IMR-90 (cell line): ENCODE measurements around the gene MSI2.

Source experiments
- CHD1 ChIP-seq: IDR thresholded peaks from 2 replicates; pipeline ENCODE4 v1.6.1; 2012; ENCODE audit warnings: low read depth, low read length, improper control_type of control experiment
- MAZ ChIP-seq: IDR thresholded peaks from 2 replicates; pipeline ENCODE4 v1.6.1; 2012; ENCODE audit warnings: low read depth, mild to moderate bottlenecking, low read length, improper control_type of control experiment, moderate library complexity, borderline replicate concordance
- MXI1 ChIP-seq: IDR thresholded peaks from 2 replicates; pipeline ENCODE4 v1.6.1; 2012; ENCODE audit warnings: low read depth, mild to moderate bottlenecking, low read length, moderate library complexity, borderline replicate concordance
- POLR2A ChIP-seq: IDR thresholded peaks from 2 replicates; pipeline ENCODE4 v1.6.1; 2012; ENCODE audit warnings: mild to moderate bottlenecking, low read depth, low read length
- RAD21 ChIP-seq: IDR thresholded peaks from 2 replicates; pipeline ENCODE4 v1.6.1; 2012; ENCODE audit warnings: low read length, improper control_type of control experiment
- RFX5 ChIP-seq: IDR thresholded peaks from 2 replicates; pipeline ENCODE4 v1.8.0; 2012; ENCODE audit warnings: low read depth, mild to moderate bottlenecking, low read length, moderate library complexity
- TF ChIP-seq, protein P1 (sequence below): conservative IDR thresholded peaks from 2 replicates; pipeline ENCODE4 v1.5.1; 2012; ENCODE audit warnings: mild to moderate bottlenecking, low read depth, low read length, improper control_type of control experiment

DNA sequence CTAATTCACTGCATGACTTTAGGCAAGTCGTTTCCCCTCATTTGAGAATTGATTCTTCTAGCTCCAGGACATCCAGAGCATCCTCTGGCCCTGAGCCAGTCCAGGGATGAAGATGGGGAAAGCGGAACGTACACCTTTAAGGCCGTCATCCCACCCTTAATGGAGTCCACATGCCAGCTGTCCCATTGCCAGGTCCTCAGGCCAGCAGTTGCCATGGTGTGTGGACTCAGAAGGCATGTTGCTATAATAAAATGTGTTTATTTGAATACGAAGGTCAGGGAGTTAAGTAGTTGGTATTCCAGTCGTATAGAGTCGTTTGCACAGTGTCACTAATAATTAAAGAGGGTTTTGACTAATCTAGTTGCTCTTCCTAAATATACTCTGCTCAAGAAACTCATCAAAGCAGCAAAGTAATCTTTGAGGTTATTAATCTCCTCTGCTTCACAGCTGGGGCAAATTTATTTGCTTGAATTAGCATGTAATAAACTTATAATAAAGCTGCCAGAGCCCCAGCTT, 458.4 kb downstream of the MSI2 start:
- TF ChIP-seq MAZ = no peak
- TF ChIP-seq, protein P1, sequence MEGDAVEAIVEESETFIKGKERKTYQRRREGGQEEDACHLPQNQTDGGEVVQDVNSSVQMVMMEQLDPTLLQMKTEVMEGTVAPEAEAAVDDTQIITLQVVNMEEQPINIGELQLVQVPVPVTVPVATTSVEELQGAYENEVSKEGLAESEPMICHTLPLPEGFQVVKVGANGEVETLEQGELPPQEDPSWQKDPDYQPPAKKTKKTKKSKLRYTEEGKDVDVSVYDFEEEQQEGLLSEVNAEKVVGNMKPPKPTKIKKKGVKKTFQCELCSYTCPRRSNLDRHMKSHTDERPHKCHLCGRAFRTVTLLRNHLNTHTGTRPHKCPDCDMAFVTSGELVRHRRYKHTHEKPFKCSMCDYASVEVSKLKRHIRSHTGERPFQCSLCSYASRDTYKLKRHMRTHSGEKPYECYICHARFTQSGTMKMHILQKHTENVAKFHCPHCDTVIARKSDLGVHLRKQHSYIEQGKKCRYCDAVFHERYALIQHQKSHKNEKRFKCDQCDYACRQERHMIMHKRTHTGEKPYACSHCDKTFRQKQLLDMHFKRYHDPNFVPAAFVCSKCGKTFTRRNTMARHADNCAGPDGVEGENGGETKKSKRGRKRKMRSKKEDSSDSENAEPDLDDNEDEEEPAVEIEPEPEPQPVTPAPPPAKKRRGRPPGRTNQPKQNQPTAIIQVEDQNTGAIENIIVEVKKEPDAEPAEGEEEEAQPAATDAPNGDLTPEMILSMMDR = no peak
- no peak for TF ChIP-seq POLR2A
- no peak for TF ChIP-seq RFX5
- TF ChIP-seq RAD21 = no peak
- no peak for TF ChIP-seq MXI1
- TF ChIP-seq CHD1 = no peak
